ENCODE measurements around the gene GTF2F1. TPM values are rescaled to one million over a fixed set of nuclear protein-coding genes. Genes with fewer than 3 reads are reported as not detected.
A peak's percentile ranks its signal among the peaks of the same experiment; 100 is the strongest.

The GTF2F1 gene
- total and polyA plus RNA-seq, 10 of the 15 experiments (the other 5 are each of a cell fraction or from before 2014, with no cell fraction given), result 4.5 to 61.7 (median 48.5) TPM

DNA sequence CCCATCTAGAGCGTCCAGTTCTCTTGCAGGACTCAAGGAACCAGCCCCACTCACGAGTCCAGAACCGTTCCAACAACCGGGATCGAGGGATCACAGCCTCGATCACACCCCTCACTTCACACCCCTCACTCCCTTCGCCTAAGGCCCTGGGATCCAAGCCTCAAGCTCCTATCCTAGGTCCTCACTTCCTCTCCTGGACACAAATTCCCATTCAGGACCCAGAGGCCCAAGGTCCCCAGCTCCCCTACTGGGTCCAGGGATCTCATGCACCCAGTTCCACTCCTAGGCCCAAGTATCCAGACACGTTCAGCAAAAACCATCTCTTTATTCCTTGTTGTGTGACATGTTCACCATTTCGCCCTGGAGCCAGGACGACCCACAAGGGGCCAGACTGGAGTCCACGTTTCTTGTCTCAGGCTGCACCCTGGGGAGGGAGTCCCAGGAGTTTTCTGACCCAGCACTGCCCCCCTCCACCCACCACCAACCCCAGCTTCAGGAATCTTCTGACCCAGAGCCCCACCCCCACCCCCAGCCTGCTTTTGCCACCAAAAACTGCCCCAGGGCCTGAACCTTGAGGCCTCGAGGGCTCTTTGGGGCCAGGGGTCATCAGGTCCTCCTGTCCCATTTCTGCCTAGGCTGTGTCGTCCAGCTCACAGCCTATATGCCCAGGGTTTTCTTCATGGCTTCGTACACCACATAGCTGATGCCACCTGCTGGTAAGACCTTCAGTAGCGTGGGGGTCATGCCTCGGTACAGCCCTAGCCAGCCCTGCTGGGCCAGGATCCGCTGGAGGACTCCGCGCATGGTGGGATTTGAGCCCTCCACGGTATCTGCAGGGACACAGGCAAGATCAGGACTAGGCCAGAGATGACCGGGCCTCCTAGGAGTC, 33.0 kb upstream of the GTF2F1 start:
- H3K4me3 ChIP-seq, result peak overlapping the region; percentile 6; the same call in 1 of the 2 replicates
- H3K9me3 ChIP-seq (replicated peaks; ENCODE audit: control insufficient read depth, insufficient read depth, low read length), result no peaks in the 10 kb centered on the region; the same call in 2 of the 3 replicates
- peak overlapping the region; percentile 56 for H3K4me2 ChIP-seq (ENCODE audit: control insufficient read depth, insufficient read depth)
- no peak overlapping the region for H3K9ac ChIP-seq (ENCODE audit: control insufficient read depth, insufficient read depth, low read length)
- SMC1A ChIA-PET (ENCODE audit: uncharacterized antibody, unreplicated experiment), result interaction anchor here (1.0 to 1.6 kb wide), 2 partner anchors 9 to 10 kb away, joined by 5 read pairs; no protein-coding TSS in a partner anchor
- POLR2A ChIA-PET, result interaction anchor here (0.6 to 1.8 kb wide), 5 partner anchors 10 to 447 kb away, joined by 3 to 13 read pairs (median 4); partner anchors contain the start of gene ALKBH7
- WGBS (ENCODE audit: insufficient coverage, insufficient replicate concordance, low lambda C conversion rate, missing lambda C conversion rate), result 94% methylated on average over 21 of the region's 21 CpGs
- intact Hi-C loops (cut with micrococcal nuclease; ENCODE audit: unreplicated experiment) (loop anchor here (1.0 kb wide), 2 partner anchors 33 to 34 kb away; partner anchors contain the start of gene GTF2F1), in situ Hi-C loops (cut with MboI) (no loop called here)
- H3K36me3 ChIP-seq (ENCODE audit: control insufficient read depth in 2 of 2, insufficient read depth in 2 of 2, low read length in 1 of 2), result peaks cover 0 to 9% of the 10 kb centered on the region in 2 experiments; a peak in 2 of 4 replicates
- FAIRE-seq, result peak; percentile 23
- DNase-seq (ENCODE audit: low read depth, low spot score), result no peak
- no peak for TF ChIP-seq SIX5 (IDR thresholded peaks at IDR 0.05; ENCODE audit: low read depth, low read length, severe bottlenecking)
- TF ChIP-seq LARP7 (IDR thresholded peaks at IDR 0.05), result peak; percentile 68; the same call in 1 of the 2 replicates
- TF ChIP-seq MLLT1 (IDR thresholded peaks at IDR 0.05), result peak; percentile 86
- no peak for TF ChIP-seq ZNF207 (IDR thresholded peaks at IDR 0.05; ENCODE audit: borderline replicate concordance)
- TF ChIP-seq TAF1 (IDR thresholded peaks at IDR 0.05; ENCODE audit: borderline replicate concordance, low read depth, low read length), result 0 out of 2 replicates have a peak, but pooled peaks have one; percentile 7
- TF ChIP-seq HDAC2 (IDR thresholded peaks at IDR 0.05), result 0 out of 2 replicates have a peak, but pooled peaks have one; percentile 9
- TF ChIP-seq SMARCA5 (IDR thresholded peaks at IDR 0.05), result 0 out of 2 replicates have a peak, but pooled peaks have one; percentile 75
- TF ChIP-seq POLR2AphosphoS5 (IDR thresholded peaks at IDR 0.05; ENCODE audit: low read length), result 0 out of 2 replicates have a peak, but pooled peaks have one; percentile 18
- TF ChIP-seq, protein P1, sequence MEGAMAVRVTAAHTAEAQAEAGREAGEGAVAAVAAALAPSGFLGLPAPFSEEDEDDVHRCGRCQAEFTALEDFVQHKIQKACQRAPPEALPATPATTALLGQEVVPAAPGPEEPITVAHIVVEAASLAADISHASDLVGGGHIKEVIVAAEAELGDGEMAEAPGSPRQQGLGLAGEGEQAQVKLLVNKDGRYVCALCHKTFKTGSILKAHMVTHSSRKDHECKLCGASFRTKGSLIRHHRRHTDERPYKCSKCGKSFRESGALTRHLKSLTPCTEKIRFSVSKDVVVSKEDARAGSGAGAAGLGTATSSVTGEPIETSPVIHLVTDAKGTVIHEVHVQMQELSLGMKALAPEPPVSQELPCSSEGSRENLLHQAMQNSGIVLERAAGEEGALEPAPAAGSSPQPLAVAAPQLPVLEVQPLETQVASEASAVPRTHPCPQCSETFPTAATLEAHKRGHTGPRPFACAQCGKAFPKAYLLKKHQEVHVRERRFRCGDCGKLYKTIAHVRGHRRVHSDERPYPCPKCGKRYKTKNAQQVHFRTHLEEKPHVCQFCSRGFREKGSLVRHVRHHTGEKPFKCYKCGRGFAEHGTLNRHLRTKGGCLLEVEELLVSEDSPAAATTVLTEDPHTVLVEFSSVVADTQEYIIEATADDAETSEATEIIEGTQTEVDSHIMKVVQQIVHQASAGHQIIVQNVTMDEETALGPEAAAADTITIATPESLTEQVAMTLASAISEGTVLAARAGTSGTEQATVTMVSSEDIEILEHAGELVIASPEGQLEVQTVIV (IDR thresholded peaks at IDR 0.05; ENCODE audit: borderline replicate concordance, partially characterized antibody), result no peak
- TF ChIP-seq ZNF687 (IDR thresholded peaks at IDR 0.05), result no peak
- no peak for ATAC-seq
- H3K27me3 ChIP-seq (replicated peaks in 1 of 2; ENCODE audit: control insufficient read depth in 2 of 2, insufficient read depth in 2 of 2, low read length in 1 of 2), result no peaks in the 10 kb centered on the region
- peaks cover 19% of the 10 kb centered on the region for H4K20me1 ChIP-seq (ENCODE audit: control insufficient read depth, insufficient read depth)
- H3K79me2 ChIP-seq (ENCODE audit: control insufficient read depth, insufficient read depth, low read length), result peaks cover 34% of the 10 kb centered on the region
- RAD21 ChIA-PET (ENCODE audit: unreplicated experiment), result interaction anchor here (1.2 to 1.7 kb wide), 3 partner anchors 54 to 446 kb away, joined by 3 to 9 read pairs (median 5); partner anchors contain the start of gene ALKBH7
- peak overlapping the region; percentile 58 for H3K27ac ChIP-seq (ENCODE audit: control insufficient read depth, insufficient read depth)
- TSS peak; percentile 82 for BruUV-seq (replicated peaks)
- CTCF ChIA-PET, result interaction anchor here (0.9 to 2.2 kb wide), 5 partner anchors 9 to 311 kb away, joined by 3 to 8 read pairs (median 3); partner anchors contain the start of gene ALKBH7
- H3K4me1 ChIP-seq (ENCODE audit: control insufficient read depth, insufficient read depth, low read length), result peaks cover 5% of the 10 kb centered on the region
- H2AFZ ChIP-seq (ENCODE audit: control insufficient read depth, low read depth, low read length), result peak overlapping the region; percentile 72
